Lower leg skin (tissue), 3 donors: ENCODE measurements around the gene UBR3.

Source experiments
- POLR2A ChIP-seq, 2 donors: fragments of 450-650 bp; IDR thresholded peaks; one replicate each; pipeline ENCODE4 v1.6.1; 2016 to 2017; ENCODE audit warnings: antibody characterized with exemption in 2 of 2, mild to moderate bottlenecking in 1 of 2, moderate library complexity in 1 of 2
- TF ChIP-seq, protein P1 (sequence below), 3 donors: fragments of 450-650 bp; IDR thresholded peaks; one replicate each; pipeline ENCODE4 v1.5.1; 2016; ENCODE audit warnings: antibody characterized with exemption in 3 of 3, mild to moderate bottlenecking in 3 of 3, moderate library complexity in 2 of 3

DNA sequence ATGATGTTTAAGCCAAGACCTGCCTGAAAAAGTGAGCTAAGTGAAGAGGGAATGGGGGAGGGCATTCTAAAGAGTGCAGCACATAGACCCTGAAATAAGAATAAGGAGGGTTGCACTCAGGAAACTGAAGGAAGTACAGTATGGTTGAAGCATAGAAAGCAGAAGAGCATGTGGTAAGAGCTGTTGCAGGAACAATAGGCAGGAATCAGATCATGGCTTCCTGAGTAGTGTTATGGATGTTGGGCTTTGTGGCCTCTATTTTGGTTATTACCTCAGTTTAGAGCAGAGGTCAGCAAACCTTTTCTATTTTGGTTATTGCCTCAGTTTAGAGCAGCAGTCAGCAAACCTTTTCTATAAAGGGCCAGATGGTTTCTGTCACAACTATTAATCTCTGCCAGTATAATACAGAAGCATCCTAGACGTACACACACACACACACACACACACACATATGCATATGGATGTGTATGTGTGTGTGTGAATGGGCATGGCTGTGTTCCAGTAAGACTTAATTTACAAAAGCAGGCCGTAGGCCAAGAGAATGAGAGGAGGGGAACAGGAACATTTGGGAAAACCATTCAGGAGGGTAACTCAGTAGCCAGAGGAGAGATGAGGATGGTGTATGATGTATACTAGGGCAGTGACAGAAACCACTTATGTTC lies 259.6 kb downstream of the UBR3 start:
- no peak for TF ChIP-seq POLR2A (IDR thresholded peaks at IDR 0.05)
- TF ChIP-seq, protein P1, sequence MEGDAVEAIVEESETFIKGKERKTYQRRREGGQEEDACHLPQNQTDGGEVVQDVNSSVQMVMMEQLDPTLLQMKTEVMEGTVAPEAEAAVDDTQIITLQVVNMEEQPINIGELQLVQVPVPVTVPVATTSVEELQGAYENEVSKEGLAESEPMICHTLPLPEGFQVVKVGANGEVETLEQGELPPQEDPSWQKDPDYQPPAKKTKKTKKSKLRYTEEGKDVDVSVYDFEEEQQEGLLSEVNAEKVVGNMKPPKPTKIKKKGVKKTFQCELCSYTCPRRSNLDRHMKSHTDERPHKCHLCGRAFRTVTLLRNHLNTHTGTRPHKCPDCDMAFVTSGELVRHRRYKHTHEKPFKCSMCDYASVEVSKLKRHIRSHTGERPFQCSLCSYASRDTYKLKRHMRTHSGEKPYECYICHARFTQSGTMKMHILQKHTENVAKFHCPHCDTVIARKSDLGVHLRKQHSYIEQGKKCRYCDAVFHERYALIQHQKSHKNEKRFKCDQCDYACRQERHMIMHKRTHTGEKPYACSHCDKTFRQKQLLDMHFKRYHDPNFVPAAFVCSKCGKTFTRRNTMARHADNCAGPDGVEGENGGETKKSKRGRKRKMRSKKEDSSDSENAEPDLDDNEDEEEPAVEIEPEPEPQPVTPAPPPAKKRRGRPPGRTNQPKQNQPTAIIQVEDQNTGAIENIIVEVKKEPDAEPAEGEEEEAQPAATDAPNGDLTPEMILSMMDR (IDR thresholded peaks at IDR 0.05), result no peak
